ENCODE results near the gene FLYWCH2. TPM values are rescaled to one million over a fixed set of nuclear protein-coding genes. Genes with fewer than 3 reads are reported as not detected.

Gene FLYWCH2
- total and polyA plus RNA-seq, 9 of the 15 experiments (the other 6 are each of a cell fraction or from before 2014, with no cell fraction given) = 0.70 to 55.5 (median 7.6) TPM

- H4K20me1 ChIP-seq (replicated peaks; ENCODE audit: control insufficient read depth, insufficient read depth, low read length) = no peaks in the 10 kb centered on the region
- ATAC-seq = no peak
- H3K4me3 ChIP-seq = no peak overlapping the region
- ChIA-PET CTCF (ENCODE audit: low intra/inter-chr PET ratio) (no interaction called here), POLR2A (interaction anchor here (0.5 to 0.7 kb wide), 2 partner anchors 128 to 966 kb away, joined by 3 read pairs; no protein-coding TSS in a partner anchor)
- peak overlapping the region; percentile 61; the same call in 1 of the 2 replicates for H2AFZ ChIP-seq (ENCODE audit: low read depth, low read length)
- no peaks in the 10 kb centered on the region for H3K36me3 ChIP-seq (ENCODE audit: control insufficient read depth, insufficient read depth, low read length)
- no peak for TF ChIP-seq PYGO2 (tag; IDR thresholded peaks at IDR 0.05)
- TF ChIP-seq SMAD4 (CRISPR knock-in tag; conservative IDR thresholded peaks at IDR 0.05) = no peak
- TF ChIP-seq CHD2 (IDR thresholded peaks at IDR 0.05; ENCODE audit: low read depth, low read length) = no peak
- no peak for TF ChIP-seq RBM34 (IDR thresholded peaks at IDR 0.05; ENCODE audit: borderline replicate concordance, insufficient read depth, low read length)
- no peak for TF ChIP-seq SRSF3 (IDR thresholded peaks at IDR 0.05; ENCODE audit: insufficient read depth, low read length)
- TF ChIP-seq CREM (IDR thresholded peaks at IDR 0.05; ENCODE audit: low read depth) = no peak
- TF ChIP-seq ZBTB8A (IDR thresholded peaks at IDR 0.05; ENCODE audit: partially characterized antibody) = no peak
- no peak for TF ChIP-seq ZC3H4 (CRISPR knock-in tag; IDR thresholded peaks at IDR 0.05; ENCODE audit: borderline replicate concordance)
- no peak for TF ChIP-seq TARDBP (IDR thresholded peaks at IDR 0.05)
- TF ChIP-seq E4F1 (CRISPR knock-in tag; IDR thresholded peaks at IDR 0.05; ENCODE audit: borderline replicate concordance) = no peak
- no peak for TF ChIP-seq MBD2 (IDR thresholded peaks at IDR 0.05; ENCODE audit: borderline replicate concordance, low read depth)
- TF ChIP-seq DLX4 (CRISPR knock-in tag; IDR thresholded peaks at IDR 0.05) = no peak
- no peak for TF ChIP-seq ZBTB33 (CRISPR knock-in tag; IDR thresholded peaks at IDR 0.05)
- no peak for TF ChIP-seq FOXJ3 (CRISPR knock-in tag; IDR thresholded peaks at IDR 0.05)
- H3K9me1 ChIP-seq (ENCODE audit: control insufficient read depth, insufficient read depth, low read length) = no peaks in the 10 kb centered on the region
- peaks cover 7 to 33% of the 10 kb centered on the region in 2 experiments; a peak in 3 of 5 replicates for H3K4me1 ChIP-seq (replicated peaks in 1 of 2; ENCODE audit: control insufficient read depth in 2 of 2, insufficient read depth in 2 of 2, low read length in 2 of 2)
- BruUV-seq (replicated peaks) = no TSS peak
- H3K27ac ChIP-seq (ENCODE audit: extremely low read depth, low read depth, low read length) = no peak overlapping the region
- intact Hi-C loops (cut with micrococcal nuclease) = no loop called here
- no peak for FAIRE-seq
- no peaks in the 10 kb centered on the region for H3K9me3 ChIP-seq (replicated peaks; ENCODE audit: control insufficient read depth, insufficient read depth, low read depth, low read length)
- in situ Hi-C loops (cut with MboI) = no loop called here
- H3K9ac ChIP-seq (ENCODE audit: insufficient read depth in 1 of 2, low read depth in 2 of 2, low read length in 2 of 2) = peak overlapping the region in 1 of 2 experiments; percentile 42; a peak in 1 of 4 replicates
- 15% methylated on average over 15 of the region's 16 CpGs for WGBS (ENCODE audit: insufficient coverage, low coverage, missing lambda C conversion rate)
- DNase-seq (ENCODE audit: extremely low read depth in 1 of 4, low spot score in 3 of 4) = no peak
- no peak overlapping the region for H3K4me2 ChIP-seq (ENCODE audit: insufficient read depth, low read length)
- H3K27me3 ChIP-seq (ENCODE audit: control insufficient read depth in 2 of 2, insufficient read depth in 2 of 2, low read length in 2 of 2) = peaks cover 7 to 12% of the 10 kb centered on the region in 2 experiments; a peak in 3 of 5 replicates
- no peaks in the 10 kb centered on the region for H3K79me2 ChIP-seq (ENCODE audit: control insufficient read depth, insufficient read depth, low read length)
These were observed 33.9 kb upstream of the FLYWCH2 start for GRCh38 chr16:2848933-2849725.
